Esophagus squamous epithelium (tissue), 5 donors: ENCODE results near the gene ANKRD11. TPM values are rescaled to one million over a fixed set of nuclear protein-coding genes. Genes with fewer than 3 reads are reported as not detected.
"Not testable (repeated sequence)": the region's sequence is repeated elsewhere in the genome, so short reads cannot be mapped to it uniquely, and the experiment has no call there.

Experiments used
- DNase-seq: peaks from one replicate; lab custom pipeline; 2025; lab: John Stamatoyannopoulos, UW
- H3K27ac ChIP-seq, 4 donors: fragments of 200-600 bp; sonication (generic); one replicate each; pipeline ENCODE4 v1.5.1; 2016 to 2019; ENCODE audit warnings: mild to moderate bottlenecking in 1 of 4
- H3K27me3 ChIP-seq, 4 donors: fragments of 200-600 bp; sonication (generic); 1 replicate in 3 of 4; 2 replicates in 1 of 4; pipeline versions ENCODE4 v1.5.1 to v1.6.0; 2017 to 2021; ENCODE audit warnings: antibody characterized with exemption in 1 of 4
- H3K36me3 ChIP-seq, 3 donors: fragments of 200-600 bp; sonication (generic); one replicate each; pipeline ENCODE4 v1.5.1; 2016 to 2019
- H3K4me1 ChIP-seq, 3 donors: fragments of 200-600 bp; sonication (generic); one replicate each; pipeline ENCODE4 v1.5.1; 2017 to 2019
- H3K4me3 ChIP-seq, 4 donors: fragments of 200-600 bp; sonication (generic); 1 replicate in 3 of 4; 2 replicates in 1 of 4; pipeline ENCODE4 v1.5.1; 2016 to 2019; ENCODE audit warnings: mild to moderate bottlenecking in 2 of 4, moderate library complexity in 1 of 4
- H3K9me3 ChIP-seq, 3 donors: fragments of 200-600 bp; sonication (generic); one replicate each; pipeline ENCODE4 v1.5.1; 2016 to 2019
- CTCF ChIP-seq, 6 experiments: fragments of 450-650 bp in 4 of 6; fragments of 200-600 bp in 2 of 6; sonication (generic) in 2 of 6; IDR thresholded peaks; one replicate each; pipeline ENCODE4 v1.5.1; 2016 to 2019; ENCODE audit warnings: antibody characterized with exemption in 6 of 6, mild to moderate bottlenecking in 4 of 6, moderate library complexity in 4 of 6
- POLR2A ChIP-seq, 4 donors: fragments of 450-650 bp; IDR thresholded peaks; one replicate each; pipeline ENCODE4 v1.6.1; 2017; ENCODE audit warnings: antibody characterized with exemption in 4 of 4, mild to moderate bottlenecking in 4 of 4, moderate library complexity in 3 of 4
- WGBS, 2 donors: methylation state at CpG; one replicate each; pipeline ENCODE4 v1.1.5; 2018; 5-methylcytosine and 5-hydroxymethylcytosine counted together
- intact Hi-C: fragments of 100-400 bp; cut with DNase I; formaldehyde crosslinking; loops from one replicate; pipeline ENCODE4 v1.15.0; 2022
- total RNA-seq, 4 donors: library from RNA; depleted of rRNA; stranded (reverse); fragments of >200 nt; gene quantifications; one replicate each; pipeline ENCODE4 v1.1.0, GENCODE V29; 2016
- donor health status: DM: yes; HTN: yes; CAD: no.

Gene ANKRD11
- total RNA-seq, 4 donors from 2014 or later = 51.0 to 72.7 (median 66.9) TPM

DNA sequence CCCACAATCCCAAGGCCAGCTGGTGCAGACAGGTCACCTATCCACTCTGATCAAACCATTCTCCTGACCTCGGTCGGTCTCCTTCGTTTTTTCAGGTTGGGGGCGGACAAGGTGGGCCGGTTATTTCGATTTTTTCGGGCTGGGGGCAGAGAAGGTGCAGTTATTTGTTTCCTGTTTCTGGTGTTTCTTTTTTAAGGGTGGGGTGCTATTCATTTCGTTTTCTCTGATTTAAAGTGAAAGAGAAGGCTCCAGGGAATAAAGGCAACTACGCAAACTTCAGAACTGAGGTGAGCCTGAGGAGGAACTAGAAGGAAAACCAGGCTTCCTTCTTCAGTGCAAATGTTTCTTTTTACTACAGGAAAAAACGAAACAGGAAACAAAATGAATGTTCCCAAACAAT lies 64.8 kb downstream of the ANKRD11 start:
- Histone ChIP-seq H3K4me1 (peaks cover 11 to 60% (median 24%) of the 10 kb centered on the region in 3 donors), H3K36me3 (peaks cover 0 to 13% (median 0%) of the 10 kb centered on the region in 3 donors), H3K27me3 (no peaks in the 10 kb centered on the region), H3K27ac (peak overlapping the region in 1 of 4 donors; percentile 20), H3K4me3 (no peak overlapping the region), H3K9me3 (no peaks in the 10 kb centered on the region)
- intact Hi-C loops = no loop called here
- WGBS, 2 donors = 44 to 63% methylated on average over 10 of the region's 10 CpGs
- TF ChIP-seq POLR2A (IDR thresholded peaks at IDR 0.05) (no peak), CTCF (IDR thresholded peaks at IDR 0.05) (no peak)
- no peak for DNase-seq

- Histone ChIP-seq H3K4me3 (no peak overlapping the region), H3K4me1 (peaks cover 8 to 74% (median 22%) of the 10 kb centered on the region in 3 donors), H3K27ac (no peak overlapping the region), H3K27me3 (no peaks in the 10 kb centered on the region), H3K36me3 (peaks cover 0 to 13% (median 0%) of the 10 kb centered on the region in 3 donors), H3K9me3 (no peaks in the 10 kb centered on the region)
- WGBS, 2 donors = 80 to 82% methylated on average over 19 to 21 of the region's 21 CpGs
- DNase-seq = no peak
- TF ChIP-seq POLR2A (IDR thresholded peaks at IDR 0.05) = no peak
- TF ChIP-seq CTCF (IDR thresholded peaks at IDR 0.05) = no peak
- intact Hi-C loops = no loop called here
These were observed 66.6 kb downstream of the ANKRD11 start for GRCh38 chr16:89423681-89424260.

GRCh38 chr16:89422905-89423630 lies 67.3 kb downstream of the ANKRD11 start:
- Histone ChIP-seq H3K9me3 (no peaks in the 10 kb centered on the region), H3K4me1 (peaks cover 8 to 81% (median 22%) of the 10 kb centered on the region in 3 donors), H3K4me3 (no peak overlapping the region), H3K27ac (peak overlapping the region in 2 of 4 donors; percentile 10 to 31), H3K36me3 (peaks cover 0 to 13% (median 0%) of the 10 kb centered on the region in 3 donors), H3K27me3 (no peaks in the 10 kb centered on the region)
- intact Hi-C loops = no loop called here
- TF ChIP-seq CTCF (IDR thresholded peaks at IDR 0.05) (no peak), POLR2A (IDR thresholded peaks at IDR 0.05) (no peak)
- WGBS, 2 donors = 58 to 64% methylated on average over 16 of the region's 16 CpGs
- no peak for DNase-seq

- peaks cover 13 to 85% (median 26%) of the 10 kb centered on the region in 3 donors for H3K4me1 ChIP-seq
- no peaks in the 10 kb centered on the region for H3K27me3 ChIP-seq
- TF ChIP-seq POLR2A (IDR thresholded peaks at IDR 0.05) = no peak
- TF ChIP-seq CTCF (IDR thresholded peaks at IDR 0.05) = no peak
- no peak for DNase-seq
- H3K9me3 ChIP-seq = no peaks in the 10 kb centered on the region
- WGBS, 2 donors = 50 to 58% methylated on average over 12 of the region's 12 CpGs
- peaks cover 0 to 18% (median 4%) of the 10 kb centered on the region in 3 donors for H3K36me3 ChIP-seq
- peak overlapping the region in 1 of 4 donors; percentile 10 for H3K27ac ChIP-seq
- no peak overlapping the region for H3K4me3 ChIP-seq
- intact Hi-C loops = no loop called here
These were observed 67.8 kb downstream of the ANKRD11 start for GRCh38 chr16:89422527-89422904.

DNA sequence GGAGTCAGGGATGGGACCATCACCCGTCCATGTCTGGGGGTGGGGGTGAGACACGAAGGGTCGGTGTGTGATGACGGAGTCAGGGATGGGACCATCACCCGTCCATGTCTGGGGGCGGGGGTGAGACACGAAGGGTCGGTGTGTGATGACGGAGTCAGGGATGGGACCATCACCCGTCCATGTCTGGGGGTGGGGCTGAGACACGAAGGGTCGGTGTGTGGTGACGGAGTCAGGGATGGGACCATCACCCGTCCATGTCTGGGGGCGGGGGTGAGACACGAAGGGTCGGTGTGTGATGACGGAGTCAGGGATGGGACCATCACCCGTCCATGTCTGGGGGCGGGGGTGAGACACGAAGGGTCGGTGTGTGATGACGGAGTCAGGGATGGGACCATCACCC lies 69.1 kb downstream of the ANKRD11 start:
- H3K4me1 ChIP-seq = peaks cover 16 to 91% (median 26%) of the 10 kb centered on the region in 3 donors

More for the DNA sequence above, 69.1 kb downstream of the ANKRD11 start:
- H3K4me3 ChIP-seq, H3K27me3 ChIP-seq, H3K9me3 ChIP-seq, DNase-seq, H3K27ac ChIP-seq, intact Hi-C loops: not testable (repeated sequence)
- H3K36me3 ChIP-seq = peaks cover 0 to 17% (median 5%) of the 10 kb centered on the region in 3 donors
- no CpG with 5 or more reads among the region's 23 CpGs for WGBS, 2 donors
